SW480 (cell line): ENCODE results near the gene HIPK2.

Experiments used
- DNase-seq: peaks from one replicate; pipeline ENCODE4 v3.0.0-alpha.2; 2016; ENCODE audit warnings: low spot score

Gene HIPK2

GRCh38 chr7:139735466-139735865, 42.3 kb downstream of the HIPK2 start:
- no peak for DNase-seq

GRCh38 chr7:139734395-139734794, 43.4 kb downstream of the HIPK2 start:
- DNase-seq = no peak

GRCh38 chr7:139733751-139734150, 44.0 kb downstream of the HIPK2 start:
- DNase-seq = no peak

- no peak for DNase-seq
Observed at GRCh38 chr7:139732471-139733167, 45.2 kb downstream of the HIPK2 start.

GRCh38 chr7:139731802-139732470, 45.9 kb downstream of the HIPK2 start:
- peak; percentile 86 for DNase-seq

- DNase-seq = no peak
Observed at GRCh38 chr7:139730746-139731612, 46.8 kb downstream of the HIPK2 start.

GRCh38 chr7:139728203-139728602, 49.6 kb downstream of the HIPK2 start:
- no peak for DNase-seq

- no peak for DNase-seq
Observed at GRCh38 chr7:139727151-139727705, 50.6 kb downstream of the HIPK2 start.

- DNase-seq = no peak
Observed at GRCh38 chr7:139726485-139726869, 51.3 kb downstream of the HIPK2 start.

- no peak for DNase-seq
Observed at GRCh38 chr7:139725858-139726484, 51.8 kb downstream of the HIPK2 start.

- no peak for DNase-seq
Observed at GRCh38 chr7:139725077-139725476, 52.7 kb downstream of the HIPK2 start.

- DNase-seq = no peak
Observed at GRCh38 chr7:139722604-139723003, 55.2 kb downstream of the HIPK2 start.

- no peak for DNase-seq
Observed at GRCh38 chr7:139721821-139722220, 56.0 kb downstream of the HIPK2 start.

GRCh38 chr7:139721417-139721816, 56.4 kb downstream of the HIPK2 start:
- no peak for DNase-seq

GRCh38 chr7:139720705-139721231, 57.0 kb downstream of the HIPK2 start:
- DNase-seq = no peak

GRCh38 chr7:139720186-139720585, 57.6 kb downstream of the HIPK2 start:
- no peak for DNase-seq

GRCh38 chr7:139718859-139719258, 58.9 kb downstream of the HIPK2 start:
- DNase-seq = no peak

- no peak for DNase-seq
Observed at GRCh38 chr7:139718141-139718540, 59.7 kb downstream of the HIPK2 start.

GRCh38 chr7:139716156-139716942, 61.4 kb downstream of the HIPK2 start:
- no peak for DNase-seq

- DNase-seq = no peak
Observed at GRCh38 chr7:139715194-139715815, 62.5 kb downstream of the HIPK2 start.
